Lower lobe of right lung (tissue), 2 donors: ENCODE measurements around the gene TEC. TPM values are rescaled to one million over a fixed set of nuclear protein-coding genes. Genes with fewer than 3 reads are reported as not detected.
A peak's percentile ranks its signal among the peaks of the same experiment; 100 is the strongest.

Experiments
- ATAC-seq, 2 donors: fragments of 200-7000 bp; cut with Tn5 transposase; one replicate each; pipeline ENCODE4 v1.9.1; 2020 to 2022; ENCODE audit warnings: mild to moderate bottlenecking in 2 of 2, moderate library complexity in 2 of 2
- DNase-seq: peaks from one replicate; pipeline ENCODE4 v3.0.0-alpha.2; 2020
- H3K27ac ChIP-seq: fragments of 200-600 bp; one replicate; pipeline ENCODE4 v1.8.0; 2022
- H3K27me3 ChIP-seq: fragments of 200-600 bp; one replicate; pipeline ENCODE4 v1.8.0; 2022; ENCODE audit warnings: low read depth
- H3K36me3 ChIP-seq: fragments of 200-600 bp; one replicate; pipeline ENCODE4 v1.8.0; 2022; ENCODE audit warnings: mild to moderate bottlenecking
- H3K4me1 ChIP-seq: fragments of 200-600 bp; one replicate; pipeline ENCODE4 v1.8.0; 2022
- H3K4me3 ChIP-seq: fragments of 200-600 bp; one replicate; pipeline ENCODE4 v1.8.0; 2022; ENCODE audit warnings: mild to moderate bottlenecking
- H3K9me3 ChIP-seq: fragments of 200-600 bp; one replicate; pipeline ENCODE4 v1.8.0; 2022
- CTCF ChIP-seq: fragments of 200-600 bp; IDR thresholded peaks from one replicate; pipeline ENCODE4 v1.8.0; 2022; ENCODE audit warnings: antibody characterized with exemption, mild to moderate bottlenecking
- intact Hi-C: fragments of 100-400 bp; cut with DNase I; formaldehyde crosslinking; loops from one replicate; pipeline ENCODE4 v1.11.0; 2022
- total RNA-seq: library from RNA; stranded (reverse); fragmentation: NEBNext Ultra II Directional; extraction: Animal tissue kit (Norgen Biotek cat#: 25700); gene quantifications from one replicate; pipeline ENCODE4 v1.2.1, GENCODE V29; 2021
- donor health status: DM: no; HTN: yes; CAD: no; lungs with severe emphysema.

Gene TEC
- total RNA-seq, 1 donor from 2014 or later, result 7.4 TPM

GRCh38 chr4:48216563-48216962, 53.1 kb downstream of the TEC start:
- no peaks in the 10 kb centered on the region for H3K4me1 ChIP-seq
- H3K4me3 ChIP-seq, result no peak overlapping the region
- no peaks in the 10 kb centered on the region for H3K36me3 ChIP-seq
- H3K27me3 ChIP-seq, result no peaks in the 10 kb centered on the region
- H3K27ac ChIP-seq, result no peak overlapping the region
- no peak for TF ChIP-seq CTCF
- intact Hi-C loops, result no loop called here
- no peaks in the 10 kb centered on the region for H3K9me3 ChIP-seq
- ATAC-seq (no peak), DNase-seq (no peak)

- H3K4me1 ChIP-seq, result no peaks in the 10 kb centered on the region
- H3K9me3 ChIP-seq, result no peaks in the 10 kb centered on the region
- ATAC-seq, result no peak
- no peaks in the 10 kb centered on the region for H3K36me3 ChIP-seq
- no peaks in the 10 kb centered on the region for H3K27me3 ChIP-seq
- no peak overlapping the region for H3K4me3 ChIP-seq
- DNase-seq, result no peak
- no peak overlapping the region for H3K27ac ChIP-seq
- intact Hi-C loops, result no loop called here
- TF ChIP-seq CTCF, result no peak
These were observed 53.7 kb downstream of the TEC start for GRCh38 chr4:48215977-48216376.

- no peaks in the 10 kb centered on the region for H3K27me3 ChIP-seq
- peak; percentile 45 to 63 for ATAC-seq
- DNase-seq, result no peak
- H3K4me1 ChIP-seq, result no peaks in the 10 kb centered on the region
- no peak overlapping the region for H3K27ac ChIP-seq
- intact Hi-C loops, result no loop called here
- no peak overlapping the region for H3K4me3 ChIP-seq
- no peak for TF ChIP-seq CTCF
- H3K9me3 ChIP-seq, result no peaks in the 10 kb centered on the region
- no peaks in the 10 kb centered on the region for H3K36me3 ChIP-seq
These were observed 57.5 kb downstream of the TEC start for GRCh38 chr4:48212165-48212564.

- intact Hi-C loops, result no loop called here
- H3K4me1 ChIP-seq, result no peaks in the 10 kb centered on the region
- ATAC-seq (no peak), DNase-seq (no peak)
- no peak for TF ChIP-seq CTCF
- no peak overlapping the region for H3K4me3 ChIP-seq
- no peaks in the 10 kb centered on the region for H3K9me3 ChIP-seq
- no peaks in the 10 kb centered on the region for H3K27me3 ChIP-seq
- no peak overlapping the region for H3K27ac ChIP-seq
- no peaks in the 10 kb centered on the region for H3K36me3 ChIP-seq
These were observed 58.7 kb downstream of the TEC start for GRCh38 chr4:48210966-48211328.

GRCh38 chr4:48205626-48206025, 64.0 kb downstream of the TEC start:
- intact Hi-C loops, result no loop called here
- TF ChIP-seq CTCF, result no peak
- Histone ChIP-seq H3K36me3 (no peaks in the 10 kb centered on the region), H3K4me3 (no peak overlapping the region), H3K9me3 (no peaks in the 10 kb centered on the region), H3K27me3 (no peaks in the 10 kb centered on the region), H3K4me1 (no peaks in the 10 kb centered on the region), H3K27ac (no peak overlapping the region)
- no peak for ATAC-seq
- no peak for DNase-seq

- Histone ChIP-seq H3K4me1 (no peaks in the 10 kb centered on the region), H3K27me3 (no peaks in the 10 kb centered on the region), H3K9me3 (no peaks in the 10 kb centered on the region), H3K4me3 (no peak overlapping the region), H3K36me3 (no peaks in the 10 kb centered on the region), H3K27ac (no peak overlapping the region)
- no peak for DNase-seq
- TF ChIP-seq CTCF, result no peak
- intact Hi-C loops, result no loop called here
- no peak for ATAC-seq
These were observed 64.5 kb downstream of the TEC start for GRCh38 chr4:48205107-48205506.
